Measurements from ENCODE around the gene DLGAP1.

DLGAP1 gene

GRCh38 chr18:3675446-3675845 lies 779.7 kb downstream of the DLGAP1 start:
- TF ChIP-seq EZH2phosphoT487 (conservative IDR thresholded peaks at IDR 0.05; ENCODE audit: low read length), result no peak
- TF ChIP-seq, protein P1, sequence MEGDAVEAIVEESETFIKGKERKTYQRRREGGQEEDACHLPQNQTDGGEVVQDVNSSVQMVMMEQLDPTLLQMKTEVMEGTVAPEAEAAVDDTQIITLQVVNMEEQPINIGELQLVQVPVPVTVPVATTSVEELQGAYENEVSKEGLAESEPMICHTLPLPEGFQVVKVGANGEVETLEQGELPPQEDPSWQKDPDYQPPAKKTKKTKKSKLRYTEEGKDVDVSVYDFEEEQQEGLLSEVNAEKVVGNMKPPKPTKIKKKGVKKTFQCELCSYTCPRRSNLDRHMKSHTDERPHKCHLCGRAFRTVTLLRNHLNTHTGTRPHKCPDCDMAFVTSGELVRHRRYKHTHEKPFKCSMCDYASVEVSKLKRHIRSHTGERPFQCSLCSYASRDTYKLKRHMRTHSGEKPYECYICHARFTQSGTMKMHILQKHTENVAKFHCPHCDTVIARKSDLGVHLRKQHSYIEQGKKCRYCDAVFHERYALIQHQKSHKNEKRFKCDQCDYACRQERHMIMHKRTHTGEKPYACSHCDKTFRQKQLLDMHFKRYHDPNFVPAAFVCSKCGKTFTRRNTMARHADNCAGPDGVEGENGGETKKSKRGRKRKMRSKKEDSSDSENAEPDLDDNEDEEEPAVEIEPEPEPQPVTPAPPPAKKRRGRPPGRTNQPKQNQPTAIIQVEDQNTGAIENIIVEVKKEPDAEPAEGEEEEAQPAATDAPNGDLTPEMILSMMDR (IDR thresholded peaks at IDR 0.05; ENCODE audit: insufficient read depth, low read length, poor library complexity, severe bottlenecking), result no peak
- no peak overlapping the region for H2AFZ ChIP-seq (ENCODE audit: low read depth, low read length, severe bottlenecking)
- no peaks in the 10 kb centered on the region for H3K27me3 ChIP-seq (ENCODE audit: low read length)
- H3K4me3 ChIP-seq (ENCODE audit: insufficient read depth, low read length, poor library complexity, severe bottlenecking), result no peak overlapping the region
- no peaks in the 10 kb centered on the region for H3K79me2 ChIP-seq (ENCODE audit: insufficient read depth, low read length)
- no peak overlapping the region for H3K27ac ChIP-seq (ENCODE audit: low read depth, low read length)
- H3K9ac ChIP-seq (ENCODE audit: low read length), result no peak overlapping the region
- H4K20me1 ChIP-seq (ENCODE audit: low read depth, low read length), result no peaks in the 10 kb centered on the region
- H3F3A ChIP-seq (ENCODE audit: insufficient read depth), result no peaks in the 10 kb centered on the region
- H3K9me2 ChIP-seq (replicated peaks; ENCODE audit: insufficient read depth, low read length), result no peaks in the 10 kb centered on the region
- H3K4me2 ChIP-seq (ENCODE audit: low read depth, low read length, poor library complexity, severe bottlenecking), result no peak overlapping the region
- no peaks in the 10 kb centered on the region for H3K36me3 ChIP-seq (ENCODE audit: low read length)
- no peaks in the 10 kb centered on the region for H3K9me3 ChIP-seq (ENCODE audit: insufficient read depth, low read length)

DNA sequence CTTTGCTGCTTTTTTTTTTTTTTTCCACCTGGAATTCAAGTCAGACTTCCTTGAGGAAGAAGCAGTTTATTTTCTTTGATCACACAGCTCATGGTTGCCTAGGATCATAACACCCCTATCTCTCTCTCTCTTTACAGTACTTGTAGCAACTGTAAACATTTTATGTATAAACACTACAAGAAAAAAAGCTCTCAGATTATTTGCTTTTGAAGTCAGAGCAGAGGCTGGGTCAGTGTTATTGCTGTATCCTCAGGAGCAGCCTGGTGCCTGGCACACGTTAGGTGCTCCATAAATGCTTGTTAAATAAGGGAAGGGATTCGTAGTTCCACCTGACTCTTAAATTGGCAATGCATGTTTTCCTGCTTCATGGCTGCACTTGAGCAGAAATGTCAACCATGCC lies 783.9 kb downstream of the DLGAP1 start:
- H3F3A ChIP-seq (ENCODE audit: insufficient read depth), result no peaks in the 10 kb centered on the region
- H3K9me2 ChIP-seq (replicated peaks; ENCODE audit: insufficient read depth, low read length), result no peaks in the 10 kb centered on the region
- H3K79me2 ChIP-seq (ENCODE audit: insufficient read depth, low read length), result no peaks in the 10 kb centered on the region
- H3K9ac ChIP-seq (ENCODE audit: low read length), result no peak overlapping the region
- no peak overlapping the region for H3K4me3 ChIP-seq (ENCODE audit: insufficient read depth, low read length, poor library complexity, severe bottlenecking)
- H2AFZ ChIP-seq (ENCODE audit: low read depth, low read length, severe bottlenecking), result no peak overlapping the region
- no peak overlapping the region for H3K4me2 ChIP-seq (ENCODE audit: low read depth, low read length, poor library complexity, severe bottlenecking)
- no peak overlapping the region for H3K27ac ChIP-seq (ENCODE audit: low read depth, low read length)
- H3K27me3 ChIP-seq (ENCODE audit: low read length), result no peaks in the 10 kb centered on the region
- no peak for TF ChIP-seq EZH2phosphoT487 (conservative IDR thresholded peaks at IDR 0.05; ENCODE audit: low read length)
- TF ChIP-seq, protein P1 (IDR thresholded peaks at IDR 0.05; ENCODE audit: insufficient read depth, low read length, poor library complexity, severe bottlenecking), result no peak
- no peaks in the 10 kb centered on the region for H3K36me3 ChIP-seq (ENCODE audit: low read length)
- no peaks in the 10 kb centered on the region for H3K9me3 ChIP-seq (ENCODE audit: insufficient read depth, low read length)
- no peaks in the 10 kb centered on the region for H4K20me1 ChIP-seq (ENCODE audit: low read depth, low read length)

DNA sequence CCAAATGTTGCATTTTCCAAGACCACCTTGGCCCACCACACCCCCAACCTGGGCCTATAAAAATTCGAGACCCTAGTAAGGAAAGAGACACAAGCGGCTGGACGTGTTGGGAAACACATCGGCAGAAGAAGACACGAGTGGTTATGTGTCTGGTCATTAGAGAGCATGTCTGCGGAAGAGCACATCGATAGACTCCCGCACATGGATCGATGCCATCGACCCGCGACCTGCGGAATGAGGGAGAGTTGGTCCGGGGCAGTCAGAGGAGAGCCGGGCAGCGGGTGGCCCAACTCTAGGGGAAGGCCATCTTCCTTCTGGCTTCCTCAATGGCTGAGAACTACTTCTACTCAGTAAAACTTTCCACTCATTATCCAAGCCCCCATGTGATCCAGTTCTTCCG lies 785.7 kb downstream of the DLGAP1 start:
- H3F3A ChIP-seq (ENCODE audit: insufficient read depth), result no peaks in the 10 kb centered on the region
- H3K9me3 ChIP-seq (ENCODE audit: insufficient read depth, low read length), result no peaks in the 10 kb centered on the region
- TF ChIP-seq EZH2phosphoT487 (conservative IDR thresholded peaks at IDR 0.05; ENCODE audit: low read length), result no peak
- TF ChIP-seq, protein P1 (IDR thresholded peaks at IDR 0.05; ENCODE audit: insufficient read depth, low read length, poor library complexity, severe bottlenecking), result no peak
- no peak overlapping the region for H2AFZ ChIP-seq (ENCODE audit: low read depth, low read length, severe bottlenecking)
- no peaks in the 10 kb centered on the region for H3K36me3 ChIP-seq (ENCODE audit: low read length)
- H3K27me3 ChIP-seq (ENCODE audit: low read length), result no peaks in the 10 kb centered on the region
- no peak overlapping the region for H3K9ac ChIP-seq (ENCODE audit: low read length)
- no peak overlapping the region for H3K4me3 ChIP-seq (ENCODE audit: insufficient read depth, low read length, poor library complexity, severe bottlenecking)
- no peak overlapping the region for H3K4me2 ChIP-seq (ENCODE audit: low read depth, low read length, poor library complexity, severe bottlenecking)
- H4K20me1 ChIP-seq (ENCODE audit: low read depth, low read length), result no peaks in the 10 kb centered on the region
- H3K79me2 ChIP-seq (ENCODE audit: insufficient read depth, low read length), result no peaks in the 10 kb centered on the region
- H3K27ac ChIP-seq (ENCODE audit: low read depth, low read length), result no peak overlapping the region
- H3K9me2 ChIP-seq (replicated peaks; ENCODE audit: insufficient read depth, low read length), result no peaks in the 10 kb centered on the region
